Measurements from ENCODE around the gene ZDHHC9.
A peak's percentile ranks its signal among the peaks of the same experiment; 100 is the strongest.

The ZDHHC9 gene

DNA sequence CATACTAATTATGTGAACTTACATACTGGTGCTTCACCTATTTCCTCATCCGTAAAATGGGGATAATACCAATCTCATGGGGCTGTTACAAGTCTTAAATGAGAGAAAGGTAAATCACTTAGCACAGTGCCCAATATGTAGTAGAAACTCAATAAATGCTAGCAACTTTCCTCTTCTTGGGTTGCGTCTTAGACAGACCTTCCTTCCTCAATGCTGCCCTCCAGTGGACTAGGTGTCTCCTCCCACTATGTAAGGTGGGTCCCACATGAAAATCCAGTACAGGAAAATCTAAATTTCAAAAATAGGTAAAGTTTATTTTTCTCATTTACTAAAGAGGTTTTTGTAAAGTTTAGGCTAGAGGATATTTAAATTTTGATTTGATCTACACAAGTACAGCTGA is 20.6 kb downstream of the ZDHHC9 start:
- TF ChIP-seq, protein P1, sequence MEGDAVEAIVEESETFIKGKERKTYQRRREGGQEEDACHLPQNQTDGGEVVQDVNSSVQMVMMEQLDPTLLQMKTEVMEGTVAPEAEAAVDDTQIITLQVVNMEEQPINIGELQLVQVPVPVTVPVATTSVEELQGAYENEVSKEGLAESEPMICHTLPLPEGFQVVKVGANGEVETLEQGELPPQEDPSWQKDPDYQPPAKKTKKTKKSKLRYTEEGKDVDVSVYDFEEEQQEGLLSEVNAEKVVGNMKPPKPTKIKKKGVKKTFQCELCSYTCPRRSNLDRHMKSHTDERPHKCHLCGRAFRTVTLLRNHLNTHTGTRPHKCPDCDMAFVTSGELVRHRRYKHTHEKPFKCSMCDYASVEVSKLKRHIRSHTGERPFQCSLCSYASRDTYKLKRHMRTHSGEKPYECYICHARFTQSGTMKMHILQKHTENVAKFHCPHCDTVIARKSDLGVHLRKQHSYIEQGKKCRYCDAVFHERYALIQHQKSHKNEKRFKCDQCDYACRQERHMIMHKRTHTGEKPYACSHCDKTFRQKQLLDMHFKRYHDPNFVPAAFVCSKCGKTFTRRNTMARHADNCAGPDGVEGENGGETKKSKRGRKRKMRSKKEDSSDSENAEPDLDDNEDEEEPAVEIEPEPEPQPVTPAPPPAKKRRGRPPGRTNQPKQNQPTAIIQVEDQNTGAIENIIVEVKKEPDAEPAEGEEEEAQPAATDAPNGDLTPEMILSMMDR (conservative IDR thresholded peaks at IDR 0.05; ENCODE audit: control insufficient read depth, insufficient read depth, low read depth, low read length): peak; percentile 60
- no peak overlapping the region for H3K4me3 ChIP-seq (ENCODE audit: control insufficient read depth, low read depth, low read length)
- DNase-seq (ENCODE audit: low read depth): peak; percentile 53

DNA sequence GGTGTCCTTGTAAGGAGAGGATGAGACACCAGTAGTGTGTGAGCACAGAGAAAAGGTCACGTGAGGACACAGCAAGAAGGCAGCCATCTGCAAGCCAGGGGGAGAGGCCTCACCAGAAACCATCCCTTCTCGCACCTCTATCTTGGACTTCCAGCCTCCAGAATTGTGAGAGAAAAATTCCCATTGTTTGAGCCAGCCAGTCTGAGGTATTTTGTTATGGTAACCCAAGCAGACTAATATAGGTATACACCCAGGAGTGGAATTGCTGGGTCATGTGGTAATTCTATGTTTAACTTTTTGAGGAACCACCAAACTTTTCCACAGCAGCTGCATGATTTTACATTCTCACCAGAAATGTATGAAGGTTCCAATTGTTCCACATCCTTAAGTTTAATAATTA is 25.6 kb downstream of the ZDHHC9 start:
- DNase-seq (ENCODE audit: low read depth): peak; percentile 8
- no peak overlapping the region for H3K4me3 ChIP-seq (ENCODE audit: control insufficient read depth, low read depth, low read length)
- TF ChIP-seq, protein P1 (conservative IDR thresholded peaks at IDR 0.05; ENCODE audit: control insufficient read depth, insufficient read depth, low read depth, low read length): no peak

GRCh38 chrX:129813662-129814368 is 29.9 kb downstream of the ZDHHC9 start:
- TF ChIP-seq, protein P1 (conservative IDR thresholded peaks at IDR 0.05; ENCODE audit: control insufficient read depth, insufficient read depth, low read depth, low read length): no peak
- DNase-seq (ENCODE audit: low read depth): peak; percentile 13
- no peak overlapping the region for H3K4me3 ChIP-seq (ENCODE audit: control insufficient read depth, low read depth, low read length)

- no peak overlapping the region for H3K4me3 ChIP-seq (ENCODE audit: control insufficient read depth, low read depth, low read length)
- TF ChIP-seq, protein P1 (conservative IDR thresholded peaks at IDR 0.05; ENCODE audit: control insufficient read depth, insufficient read depth, low read depth, low read length): no peak
- DNase-seq (ENCODE audit: low read depth): peak; percentile 50
Measured at GRCh38 chrX:129808829-129809796, 34.6 kb downstream of the ZDHHC9 start.

- TF ChIP-seq, protein P1 (conservative IDR thresholded peaks at IDR 0.05; ENCODE audit: control insufficient read depth, insufficient read depth, low read depth, low read length): no peak
- DNase-seq (ENCODE audit: low read depth): peak; percentile 72
- H3K4me3 ChIP-seq (ENCODE audit: control insufficient read depth, low read depth, low read length): no peak overlapping the region
Measured at GRCh38 chrX:129808158-129808828, 35.4 kb downstream of the ZDHHC9 start.

- DNase-seq (ENCODE audit: low read depth): no peak
- TF ChIP-seq, protein P1 (conservative IDR thresholded peaks at IDR 0.05; ENCODE audit: control insufficient read depth, insufficient read depth, low read depth, low read length): no peak
- no peak overlapping the region for H3K4me3 ChIP-seq (ENCODE audit: control insufficient read depth, low read depth, low read length)
Measured at GRCh38 chrX:129804806-129805205, 38.9 kb downstream of the ZDHHC9 start.

Measured in fibroblast of mammary gland (primary cell).